ENCODE data around the gene GFOD1. TPM values are rescaled to one million over a fixed set of nuclear protein-coding genes. Genes with fewer than 3 reads are reported as not detected.

Gene GFOD1
- total and polyA plus RNA-seq, 10 of the 15 experiments (the other 5 are each of a cell fraction or from before 2014, with no cell fraction given) = 6.5 to 41.4 (median 16.0) TPM

DNA sequence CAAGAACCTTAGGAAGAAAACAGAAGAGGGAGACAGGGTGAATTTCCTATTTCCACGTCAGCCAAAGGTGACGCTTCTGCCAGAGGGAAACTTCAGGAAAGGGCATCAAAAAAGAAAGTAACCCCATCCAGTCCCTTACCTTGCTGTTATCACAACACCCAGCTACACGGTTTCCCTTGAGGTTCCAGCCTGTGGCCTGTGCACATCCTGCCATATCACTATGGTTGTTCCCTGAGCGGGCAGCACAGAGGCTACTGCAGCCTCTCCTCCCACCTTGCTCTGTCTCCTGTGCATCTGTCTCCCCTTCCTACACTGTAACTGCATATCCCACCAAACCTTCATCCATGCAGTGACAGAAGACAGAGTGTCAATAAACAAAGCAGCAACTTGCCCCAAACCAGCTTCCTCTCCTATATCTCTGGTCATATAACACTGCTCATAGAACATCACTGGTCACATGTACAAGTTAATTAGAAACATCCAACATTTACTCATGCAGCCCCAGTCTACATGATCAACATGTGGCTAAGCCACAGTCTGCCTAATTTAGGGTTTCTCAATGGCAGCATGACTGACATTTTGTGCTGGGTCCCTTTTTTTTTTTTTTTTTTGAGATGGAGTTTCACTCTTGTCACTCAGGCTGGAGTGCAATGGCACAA, 54.7 kb downstream of the GFOD1 start:
- WGBS (ENCODE audit: insufficient coverage, insufficient replicate concordance, low lambda C conversion rate, missing lambda C conversion rate) = 76% methylated on average over 4 of the region's 4 CpGs
- no peaks in the 10 kb centered on the region for H4K20me1 ChIP-seq (ENCODE audit: control insufficient read depth, insufficient read depth)
- peak overlapping the region; percentile 99 for H3K27ac ChIP-seq (ENCODE audit: control insufficient read depth, insufficient read depth)
- H2AFZ ChIP-seq (ENCODE audit: control insufficient read depth, low read depth, low read length) = peak overlapping the region; percentile 18; the same call in 1 of the 2 replicates
- ChIA-PET CTCF (interaction anchor here (0.7 to 9.6 kb wide), 17 partner anchors 10 to 183 kb away, joined by 3 to 113 read pairs (median 4); partner anchors contain the start of genes NOL7 and SIRT5), POLR2A (interaction anchor here (0.6 to 8.9 kb wide), 15 partner anchors 10 to 142 kb away, joined by 3 to 96 read pairs (median 7); partner anchors contain the start of genes GFOD1 and SIRT5), RAD21 (ENCODE audit: unreplicated experiment) (interaction anchor here (0.7 to 10.4 kb wide), 26 partner anchors 10 to 192 kb away, joined by 3 to 193 read pairs (median 5); partner anchors contain the start of gene GFOD1), SMC1A (ENCODE audit: uncharacterized antibody, unreplicated experiment) (interaction anchor here (1.0 to 17.6 kb wide), 22 partner anchors 10 to 142 kb away, joined by 3 to 241 read pairs (median 12); partner anchors contain the start of genes GFOD1 and SIRT5)
- in situ Hi-C loops (cut with MboI) (no loop called here), intact Hi-C loops (cut with micrococcal nuclease; ENCODE audit: unreplicated experiment) (no loop called here)
- BruUV-seq (replicated peaks) = no TSS peak
- peak overlapping the region; percentile 85 for H3K4me2 ChIP-seq (ENCODE audit: control insufficient read depth, insufficient read depth)
- H3K36me3 ChIP-seq (ENCODE audit: control insufficient read depth in 2 of 2, insufficient read depth in 2 of 2, low read length in 1 of 2) = peaks cover 0 to 2% of the 10 kb centered on the region in 2 experiments; a peak in 2 of 4 replicates
- H3K27me3 ChIP-seq (replicated peaks in 1 of 2; ENCODE audit: control insufficient read depth in 2 of 2, insufficient read depth in 2 of 2, low read length in 1 of 2) = no peaks in the 10 kb centered on the region
- no peak for FAIRE-seq
- peaks cover 11% of the 10 kb centered on the region for H3K9me3 ChIP-seq (replicated peaks; ENCODE audit: control insufficient read depth, insufficient read depth, low read length)
- peak; percentile 6 for ATAC-seq
- peak; percentile 53 for DNase-seq (ENCODE audit: low read depth, low spot score)
- peaks cover 79% of the 10 kb centered on the region for H3K79me2 ChIP-seq (ENCODE audit: control insufficient read depth, insufficient read depth, low read length)
- H3K4me1 ChIP-seq (ENCODE audit: control insufficient read depth, insufficient read depth, low read length) = peaks cover 68% of the 10 kb centered on the region
- peak overlapping the region; percentile 9; the same call in 1 of the 2 replicates for H3K4me3 ChIP-seq
- H3K9ac ChIP-seq (ENCODE audit: control insufficient read depth, insufficient read depth, low read length) = peak overlapping the region; percentile 49
- TF ChIP-seq, protein P1, sequence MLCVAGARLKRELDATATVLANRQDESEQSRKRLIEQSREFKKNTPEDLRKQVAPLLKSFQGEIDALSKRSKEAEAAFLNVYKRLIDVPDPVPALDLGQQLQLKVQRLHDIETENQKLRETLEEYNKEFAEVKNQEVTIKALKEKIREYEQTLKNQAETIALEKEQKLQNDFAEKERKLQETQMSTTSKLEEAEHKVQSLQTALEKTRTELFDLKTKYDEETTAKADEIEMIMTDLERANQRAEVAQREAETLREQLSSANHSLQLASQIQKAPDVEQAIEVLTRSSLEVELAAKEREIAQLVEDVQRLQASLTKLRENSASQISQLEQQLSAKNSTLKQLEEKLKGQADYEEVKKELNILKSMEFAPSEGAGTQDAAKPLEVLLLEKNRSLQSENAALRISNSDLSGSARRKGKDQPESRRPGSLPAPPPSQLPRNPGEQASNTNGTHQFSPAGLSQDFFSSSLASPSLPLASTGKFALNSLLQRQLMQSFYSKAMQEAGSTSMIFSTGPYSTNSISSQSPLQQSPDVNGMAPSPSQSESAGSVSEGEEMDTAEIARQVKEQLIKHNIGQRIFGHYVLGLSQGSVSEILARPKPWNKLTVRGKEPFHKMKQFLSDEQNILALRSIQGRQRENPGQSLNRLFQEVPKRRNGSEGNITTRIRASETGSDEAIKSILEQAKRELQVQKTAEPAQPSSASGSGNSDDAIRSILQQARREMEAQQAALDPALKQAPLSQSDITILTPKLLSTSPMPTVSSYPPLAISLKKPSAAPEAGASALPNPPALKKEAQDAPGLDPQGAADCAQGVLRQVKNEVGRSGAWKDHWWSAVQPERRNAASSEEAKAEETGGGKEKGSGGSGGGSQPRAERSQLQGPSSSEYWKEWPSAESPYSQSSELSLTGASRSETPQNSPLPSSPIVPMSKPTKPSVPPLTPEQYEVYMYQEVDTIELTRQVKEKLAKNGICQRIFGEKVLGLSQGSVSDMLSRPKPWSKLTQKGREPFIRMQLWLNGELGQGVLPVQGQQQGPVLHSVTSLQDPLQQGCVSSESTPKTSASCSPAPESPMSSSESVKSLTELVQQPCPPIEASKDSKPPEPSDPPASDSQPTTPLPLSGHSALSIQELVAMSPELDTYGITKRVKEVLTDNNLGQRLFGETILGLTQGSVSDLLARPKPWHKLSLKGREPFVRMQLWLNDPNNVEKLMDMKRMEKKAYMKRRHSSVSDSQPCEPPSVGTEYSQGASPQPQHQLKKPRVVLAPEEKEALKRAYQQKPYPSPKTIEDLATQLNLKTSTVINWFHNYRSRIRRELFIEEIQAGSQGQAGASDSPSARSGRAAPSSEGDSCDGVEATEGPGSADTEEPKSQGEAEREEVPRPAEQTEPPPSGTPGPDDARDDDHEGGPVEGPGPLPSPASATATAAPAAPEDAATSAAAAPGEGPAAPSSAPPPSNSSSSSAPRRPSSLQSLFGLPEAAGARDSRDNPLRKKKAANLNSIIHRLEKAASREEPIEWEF (IDR thresholded peaks at IDR 0.05; ENCODE audit: insufficient replicate concordance, low read depth, low read length) = no peak
- no peak for TF ChIP-seq RELA (IDR thresholded peaks at IDR 0.05; ENCODE audit: borderline replicate concordance, partially characterized antibody)
- no peak for TF ChIP-seq CHD2 (IDR thresholded peaks at IDR 0.05; ENCODE audit: borderline replicate concordance, low read depth, low read length)
- 0 out of 2 replicates have a peak, but pooled peaks have one; percentile 45 for TF ChIP-seq SMARCA5 (IDR thresholded peaks at IDR 0.05)
- no peak for TF ChIP-seq SIN3A (IDR thresholded peaks at IDR 0.05; ENCODE audit: low read depth, low read length)
- TF ChIP-seq TCF7 (IDR thresholded peaks at IDR 0.05; ENCODE audit: borderline replicate concordance) = no peak
- TF ChIP-seq LARP7 (IDR thresholded peaks at IDR 0.05) = no peak
- no peak for TF ChIP-seq STAT1 (conservative IDR thresholded peaks at IDR 0.05)
- TF ChIP-seq ELK1 (IDR thresholded peaks at IDR 0.05; ENCODE audit: low read depth, low read length) = no peak
- no peak for TF ChIP-seq TARDBP (IDR thresholded peaks at IDR 0.05; ENCODE audit: borderline replicate concordance)
- TF ChIP-seq RCOR1 (conservative IDR thresholded peaks at IDR 0.05; ENCODE audit: low read depth, low read length) = no peak
- TF ChIP-seq SMC3 (IDR thresholded peaks at IDR 0.05; ENCODE audit: borderline replicate concordance, low read length) = no peak
- TF ChIP-seq POLR2A (IDR thresholded peaks at IDR 0.05; ENCODE audit: low read depth, low read length) = no peak
- 0 out of 2 replicates have a peak, but pooled peaks have one; percentile 10 for TF ChIP-seq IKZF1 (conservative IDR thresholded peaks at IDR 0.05)
- TF ChIP-seq POLR2AphosphoS5 (IDR thresholded peaks at IDR 0.05; ENCODE audit: low read length) = no peak

Data from GM12878 (cell line).